Ascending aorta (tissue), 2 donors: ENCODE measurements around the gene METTL16. TPM values are rescaled to one million over a fixed set of nuclear protein-coding genes. Genes with fewer than 3 reads are reported as not detected.
A peak's percentile ranks its signal among the peaks of the same experiment; 100 is the strongest.

Experiments
- DNase-seq, 2 donors: peaks; one replicate each; pipeline ENCODE4 v3.0.0-alpha.2; 2019; ENCODE audit warnings: low spot score in 2 of 2
- H3K27ac ChIP-seq, 2 donors: fragments of 200-600 bp; sonication (generic); one replicate each; pipeline ENCODE4 v1.5.1; 2016 to 2017; ENCODE audit warnings: mild to moderate bottlenecking in 1 of 2
- H3K27me3 ChIP-seq: fragments of 200-600 bp; sonication (generic); one replicate; pipeline ENCODE4 v1.5.1; 2017
- H3K36me3 ChIP-seq, 2 donors: fragments of 200-600 bp; sonication (generic); one replicate each; pipeline ENCODE4 v1.5.1; 2016
- H3K4me1 ChIP-seq, 2 donors: fragments of 200-600 bp; sonication (generic); one replicate each; pipeline ENCODE4 v1.5.1; 2016 to 2017; ENCODE audit warnings: mild to moderate bottlenecking in 1 of 2
- H3K4me3 ChIP-seq, 2 donors: fragments of 200-600 bp; sonication (generic); one replicate each; pipeline ENCODE4 v1.5.1; 2016 to 2017; ENCODE audit warnings: mild to moderate bottlenecking in 1 of 2
- H3K9me3 ChIP-seq, 2 donors: fragments of 200-600 bp; sonication (generic); one replicate each; pipeline ENCODE4 v1.5.1; 2016
- intact Hi-C: fragments of 100-400 bp; cut with DNase I; formaldehyde crosslinking; loops from one replicate; pipeline ENCODE4 v1.15.1; 2023
- total RNA-seq: library from RNA; depleted of rRNA; stranded (reverse); fragments of >200 nt; gene quantifications from one replicate; pipeline ENCODE4 v1.1.0, GENCODE V29; 2016
- TF ChIP-seq, protein P1 (sequence below), 3 experiments: fragments of 200-600 bp in 2 of 3; fragments of 450-650 bp in 1 of 3; sonication (generic) in 2 of 3; IDR thresholded peaks; one replicate each; pipeline ENCODE4 v1.5.1; 2016 to 2019; ENCODE audit warnings: antibody characterized with exemption in 3 of 3, mild to moderate bottlenecking in 1 of 3, moderate library complexity in 1 of 3

Gene METTL16
- total RNA-seq, 1 donor from 2014 or later = 15.3 TPM

DNA sequence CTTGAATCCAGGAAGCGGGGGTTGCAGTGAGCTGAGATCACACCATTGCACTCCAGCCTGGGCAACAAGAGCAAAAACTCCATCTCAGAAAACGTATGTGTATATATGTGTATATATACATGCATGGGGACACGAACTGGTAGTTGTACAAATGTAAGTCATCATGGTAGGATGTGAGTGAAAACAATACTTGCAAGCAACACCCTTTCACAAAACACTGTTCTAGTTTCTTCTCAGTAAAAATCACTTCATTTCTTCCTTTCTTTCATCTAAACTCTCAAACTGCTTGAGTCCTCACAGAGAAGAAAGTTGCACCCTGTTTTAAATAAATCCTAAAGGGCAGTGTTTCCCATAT is 51.8 kb downstream of the METTL16 start:
- Histone ChIP-seq H3K27me3 (no peaks in the 10 kb centered on the region), H3K36me3 (peaks cover 25 to 45% of the 10 kb centered on the region in 2 donors), H3K4me3 (no peak overlapping the region), H3K4me1 (no peaks in the 10 kb centered on the region), H3K27ac (peak overlapping the region; percentile 32 to 57), H3K9me3 (no peaks in the 10 kb centered on the region)
- DNase-seq = no peak
- TF ChIP-seq, protein P1, sequence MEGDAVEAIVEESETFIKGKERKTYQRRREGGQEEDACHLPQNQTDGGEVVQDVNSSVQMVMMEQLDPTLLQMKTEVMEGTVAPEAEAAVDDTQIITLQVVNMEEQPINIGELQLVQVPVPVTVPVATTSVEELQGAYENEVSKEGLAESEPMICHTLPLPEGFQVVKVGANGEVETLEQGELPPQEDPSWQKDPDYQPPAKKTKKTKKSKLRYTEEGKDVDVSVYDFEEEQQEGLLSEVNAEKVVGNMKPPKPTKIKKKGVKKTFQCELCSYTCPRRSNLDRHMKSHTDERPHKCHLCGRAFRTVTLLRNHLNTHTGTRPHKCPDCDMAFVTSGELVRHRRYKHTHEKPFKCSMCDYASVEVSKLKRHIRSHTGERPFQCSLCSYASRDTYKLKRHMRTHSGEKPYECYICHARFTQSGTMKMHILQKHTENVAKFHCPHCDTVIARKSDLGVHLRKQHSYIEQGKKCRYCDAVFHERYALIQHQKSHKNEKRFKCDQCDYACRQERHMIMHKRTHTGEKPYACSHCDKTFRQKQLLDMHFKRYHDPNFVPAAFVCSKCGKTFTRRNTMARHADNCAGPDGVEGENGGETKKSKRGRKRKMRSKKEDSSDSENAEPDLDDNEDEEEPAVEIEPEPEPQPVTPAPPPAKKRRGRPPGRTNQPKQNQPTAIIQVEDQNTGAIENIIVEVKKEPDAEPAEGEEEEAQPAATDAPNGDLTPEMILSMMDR (IDR thresholded peaks at IDR 0.05) = no peak
- intact Hi-C loops = no loop called here

GRCh38 chr17:2457913-2458312 is 53.8 kb downstream of the METTL16 start:
- Histone ChIP-seq H3K36me3 (peaks cover 15 to 32% of the 10 kb centered on the region in 2 donors), H3K4me1 (no peaks in the 10 kb centered on the region), H3K4me3 (no peak overlapping the region), H3K27me3 (no peaks in the 10 kb centered on the region), H3K9me3 (no peaks in the 10 kb centered on the region), H3K27ac (no peak overlapping the region)
- DNase-seq = no peak
- intact Hi-C loops = no loop called here
- TF ChIP-seq, protein P1 (IDR thresholded peaks at IDR 0.05) = no peak

- TF ChIP-seq, protein P1 (IDR thresholded peaks at IDR 0.05) = no peak
- no peaks in the 10 kb centered on the region for H3K27me3 ChIP-seq
- no peak overlapping the region for H3K4me3 ChIP-seq
Observed at GRCh38 chr17:2456475-2456874, 55.2 kb downstream of the METTL16 start.

DNA sequence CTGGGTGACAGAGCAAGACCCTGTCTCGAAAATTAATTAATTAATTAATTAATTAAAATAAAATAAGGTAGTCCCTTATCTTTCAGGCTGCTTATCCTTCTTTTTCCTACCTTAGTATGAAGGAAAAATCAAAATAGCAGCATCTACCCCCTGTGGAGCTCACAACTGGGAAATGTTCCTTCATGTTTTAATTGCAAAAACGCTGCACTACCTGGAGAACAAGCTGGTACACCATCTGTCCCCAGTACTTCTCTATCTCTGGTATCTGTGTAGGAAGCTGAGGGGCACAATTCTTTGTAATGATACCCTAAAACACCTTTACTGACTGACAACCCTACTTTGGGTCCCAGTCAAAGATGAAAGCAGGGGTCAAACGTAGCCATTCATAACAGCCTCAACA is 55.7 kb downstream of the METTL16 start:
- no peak for DNase-seq
- H3K4me3 ChIP-seq = no peak overlapping the region
- H3K27me3 ChIP-seq = no peaks in the 10 kb centered on the region
- H3K36me3 ChIP-seq = peaks cover 5 to 15% of the 10 kb centered on the region in 2 donors
- no peak overlapping the region for H3K27ac ChIP-seq
- TF ChIP-seq, protein P1 (IDR thresholded peaks at IDR 0.05) = no peak
- H3K4me1 ChIP-seq = no peaks in the 10 kb centered on the region
- no peaks in the 10 kb centered on the region for H3K9me3 ChIP-seq
- intact Hi-C loops = no loop called here

More at GRCh38 chr17:2456475-2456874, 55.2 kb downstream of the METTL16 start:
- no peaks in the 10 kb centered on the region for H3K4me1 ChIP-seq
- DNase-seq = no peak
- intact Hi-C loops = no loop called here
- H3K36me3 ChIP-seq = peaks cover 5 to 18% of the 10 kb centered on the region in 2 donors
- no peak overlapping the region for H3K27ac ChIP-seq
- no peaks in the 10 kb centered on the region for H3K9me3 ChIP-seq

DNA sequence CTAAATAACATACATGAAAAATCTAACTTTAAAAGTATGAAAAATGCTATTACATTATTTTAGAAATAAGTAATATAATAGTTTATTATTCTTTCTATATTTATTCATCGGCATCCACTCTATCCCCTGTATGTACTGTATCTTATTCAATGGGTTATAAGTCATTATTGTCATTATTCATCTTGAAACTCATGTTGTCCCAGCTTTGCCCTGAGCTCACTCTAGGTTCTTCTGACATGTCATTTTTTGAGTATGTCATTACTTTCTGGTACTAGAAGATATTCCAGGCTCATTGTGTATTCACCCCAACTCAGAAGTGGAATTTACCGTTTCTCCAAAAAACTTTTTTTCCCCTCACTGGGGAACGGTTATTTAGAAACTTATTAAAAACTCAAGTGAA is 57.8 kb downstream of the METTL16 start:
- H3K4me3 ChIP-seq = no peak overlapping the region
- H3K4me1 ChIP-seq = no peaks in the 10 kb centered on the region
- TF ChIP-seq, protein P1 (IDR thresholded peaks at IDR 0.05) = no peak
- H3K36me3 ChIP-seq = peaks cover 5 to 15% of the 10 kb centered on the region in 2 donors
- intact Hi-C loops = no loop called here
- DNase-seq = no peak
- H3K27ac ChIP-seq = no peak overlapping the region
- H3K27me3 ChIP-seq = no peaks in the 10 kb centered on the region
- H3K9me3 ChIP-seq = no peaks in the 10 kb centered on the region

- intact Hi-C loops = no loop called here
- Histone ChIP-seq H3K36me3 (peaks cover 5 to 15% of the 10 kb centered on the region in 2 donors), H3K4me3 (no peak overlapping the region), H3K27ac (no peak overlapping the region), H3K27me3 (no peaks in the 10 kb centered on the region), H3K4me1 (no peaks in the 10 kb centered on the region), H3K9me3 (no peaks in the 10 kb centered on the region)
- DNase-seq = no peak
- TF ChIP-seq, protein P1 (IDR thresholded peaks at IDR 0.05) = no peak
Observed at GRCh38 chr17:2453325-2453724, 58.4 kb downstream of the METTL16 start.
